Mesenchymal stem cell (in vitro differentiated cells and primary cell): Measurements from ENCODE around the gene NDUFB7.
A peak's percentile ranks its signal among the peaks of the same experiment; 100 is the strongest.

ENCODE experiments used
- DNase-seq: peaks from one replicate; pipeline ENCODE4 v3.0.0-alpha.2; 2013
- H2AFZ ChIP-seq: one replicate; pipeline ENCODE4 v1.6.1; 2013; ENCODE audit warnings: low read depth, mild to moderate bottlenecking, control low read depth, inconsistent platforms, low read length, moderate library complexity
- H2AK5ac ChIP-seq: 2 replicates; pipeline ENCODE4 v1.6.1; 2013; ENCODE audit warnings: low read length, moderate library complexity, mild to moderate bottlenecking, inconsistent platforms; ENCODE audit not compliant: severe bottlenecking
- H2BK120ac ChIP-seq: one replicate; pipeline ENCODE4 v1.6.1; 2013; ENCODE audit warnings: low read depth, mild to moderate bottlenecking, inconsistent platforms, low read length, moderate library complexity
- H2BK12ac ChIP-seq, 2 experiments: one replicate each; pipeline ENCODE4 v1.6.1; 2013; ENCODE audit warnings: inconsistent platforms in 2 of 2, low read length in 2 of 2, mild to moderate bottlenecking in 2 of 2, moderate library complexity in 2 of 2, control low read depth in 1 of 2
- H2BK15ac ChIP-seq: one replicate; pipeline ENCODE4 v1.6.1; 2013; ENCODE audit warnings: mild to moderate bottlenecking, low read depth, inconsistent platforms; ENCODE audit not compliant: poor library complexity, severe bottlenecking
- H2BK5ac ChIP-seq: 2 replicates; pipeline ENCODE4 v1.6.1; 2013; ENCODE audit warnings: low read depth, mild to moderate bottlenecking, low read length, control low read depth, inconsistent platforms; ENCODE audit not compliant: poor library complexity, severe bottlenecking
- H3K14ac ChIP-seq, 2 experiments: one replicate each; pipeline ENCODE4 v1.6.1; 2013; ENCODE audit warnings: inconsistent platforms in 2 of 2, low read length in 2 of 2, control low read depth in 1 of 2, mild to moderate bottlenecking in 1 of 2, moderate library complexity in 1 of 2
- H3K18ac ChIP-seq, 2 experiments: one replicate each; pipeline ENCODE4 v1.6.1; 2013; ENCODE audit warnings: inconsistent platforms in 2 of 2, low read length in 2 of 2, control low read depth in 1 of 2, low read depth in 1 of 2, mild to moderate bottlenecking in 1 of 2
- H3K23ac ChIP-seq, 2 experiments: one replicate each; pipeline ENCODE4 v1.6.1; 2013; ENCODE audit warnings: inconsistent platforms in 2 of 2, low read length in 2 of 2, mild to moderate bottlenecking in 2 of 2, moderate library complexity in 2 of 2, control low read depth in 1 of 2
- H3K27ac ChIP-seq: 2 replicates; pipeline ENCODE4 v1.5.1; 2013; ENCODE audit warnings: mild to moderate bottlenecking, moderate library complexity, low read length, control low read depth, inconsistent platforms; ENCODE audit not compliant: poor library complexity, severe bottlenecking
- H3K27me3 ChIP-seq, 2 experiments: 2 replicates each; pipeline versions ENCODE4 v1.6.1 to v1.7.0; 2013; ENCODE audit warnings: low read length in 2 of 2, mild to moderate bottlenecking in 2 of 2, moderate library complexity in 2 of 2, control low read depth in 1 of 2, inconsistent platforms in 1 of 2; ENCODE audit not compliant: control insufficient read depth in 1 of 2, insufficient read depth in 1 of 2
- H3K36me3 ChIP-seq, 2 experiments: 2 replicates each; pipeline versions ENCODE4 v1.6.1 to v1.7.0; 2013; ENCODE audit warnings: low read length in 2 of 2, control low read depth in 1 of 2, inconsistent platforms in 1 of 2, low read depth in 1 of 2, mild to moderate bottlenecking in 1 of 2; ENCODE audit not compliant: insufficient read depth in 2 of 2, control insufficient read depth in 1 of 2
- H3K4ac ChIP-seq, 2 experiments: one replicate each; pipeline ENCODE4 v1.6.1; 2013; ENCODE audit warnings: inconsistent platforms in 2 of 2, low read length in 2 of 2, mild to moderate bottlenecking in 2 of 2, moderate library complexity in 2 of 2, control low read depth in 1 of 2, low read depth in 1 of 2
- H3K4me1 ChIP-seq: 2 replicates; pipeline ENCODE4 v1.6.1; 2013; ENCODE audit warnings: low read depth, low read length, control low read depth; ENCODE audit not compliant: control insufficient read depth, insufficient read depth
- H3K4me2 ChIP-seq: 2 replicates; pipeline ENCODE4 v1.6.1; 2013; ENCODE audit warnings: low read length, mild to moderate bottlenecking, inconsistent platforms; ENCODE audit not compliant: poor library complexity, severe bottlenecking
- H3K4me3 ChIP-seq, 2 experiments: 2 replicates each; pipeline versions ENCODE4 v1.5.1 to v1.7.0; 2013; ENCODE audit warnings: low read length in 2 of 2, mild to moderate bottlenecking in 2 of 2, control low read depth in 1 of 2, low read depth in 1 of 2; ENCODE audit not compliant: insufficient read depth in 1 of 2
- H3K79me1 ChIP-seq: replicated peaks from 2 replicates; pipeline ENCODE4 v1.6.1; 2013; ENCODE audit warnings: mild to moderate bottlenecking, control low read depth, low read length, inconsistent platforms; ENCODE audit not compliant: poor library complexity, severe bottlenecking
- H3K9ac ChIP-seq: 2 replicates; pipeline ENCODE4 v1.7.0; 2013; ENCODE audit warnings: mild to moderate bottlenecking, low read length, moderate library complexity
- H3K9me3 ChIP-seq: 2 replicates; pipeline ENCODE4 v1.7.0; 2013; ENCODE audit warnings: mild to moderate bottlenecking, low read length; ENCODE audit not compliant: control insufficient read depth
- H4K8ac ChIP-seq: one replicate; pipeline ENCODE4 v1.6.1; 2013; ENCODE audit warnings: inconsistent platforms, mild to moderate bottlenecking, low read length, moderate library complexity
- H4K91ac ChIP-seq: one replicate; pipeline ENCODE4 v1.6.1; 2013; ENCODE audit warnings: mild to moderate bottlenecking, low read length, inconsistent platforms
- WGBS: methylation state at CpG from one replicate; pipeline ENCODE4 v1.1.7; 2013; ENCODE audit warnings: mixed read lengths; 5-methylcytosine and 5-hydroxymethylcytosine counted together

NDUFB7 gene

DNA sequence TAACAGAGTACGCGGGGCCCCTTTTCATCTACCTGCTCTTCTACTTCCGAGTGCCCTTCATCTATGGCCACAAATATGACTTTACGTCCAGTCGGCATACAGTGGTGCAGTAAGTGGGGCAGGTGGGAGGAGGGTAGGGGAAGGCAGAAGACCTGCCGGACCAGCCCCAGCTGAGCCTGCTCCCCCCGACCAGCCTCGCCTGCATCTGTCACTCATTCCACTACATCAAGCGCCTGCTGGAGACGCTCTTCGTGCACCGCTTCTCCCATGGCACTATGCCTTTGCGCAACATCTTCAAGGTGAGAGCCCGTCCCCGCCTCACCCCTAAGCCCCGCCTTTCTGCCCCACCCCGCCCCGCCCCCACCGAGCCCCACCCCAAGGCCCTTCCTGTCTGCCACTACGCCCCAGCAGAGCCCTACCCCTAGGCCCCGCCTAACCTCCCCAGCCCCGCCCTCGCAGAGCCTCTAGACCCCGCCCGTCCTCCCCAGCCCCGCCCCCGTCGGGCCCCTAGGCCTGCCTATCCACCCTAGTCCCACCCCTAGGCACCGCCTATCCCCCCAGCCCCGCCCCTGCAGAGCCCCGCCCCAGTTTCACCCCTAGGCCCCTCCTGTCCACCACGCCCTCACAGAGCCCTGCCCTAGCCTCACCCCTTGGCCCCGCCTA lies 7.7 kb downstream of the NDUFB7 start:
- no peak overlapping the region for H2BK15ac ChIP-seq
- H3K4ac ChIP-seq: no peak overlapping the region
- H3K9ac ChIP-seq: no peak overlapping the region
- no peak overlapping the region for H3K14ac ChIP-seq
- no peak overlapping the region for H2BK120ac ChIP-seq
- H4K8ac ChIP-seq: peak overlapping the region; percentile 32
- WGBS: 84% methylated on average over 18 of the region's 33 CpGs
- H3K79me1 ChIP-seq: peaks cover 48% of the 10 kb centered on the region
- H3K4me1 ChIP-seq: peaks cover 41% of the 10 kb centered on the region
- no peak overlapping the region for H2AK5ac ChIP-seq
- no peak overlapping the region for H2BK12ac ChIP-seq
- no peak overlapping the region for H3K18ac ChIP-seq
- no peak overlapping the region for H2BK5ac ChIP-seq
- no peaks in the 10 kb centered on the region for H3K9me3 ChIP-seq
- no peak overlapping the region for H3K27ac ChIP-seq
- no peak overlapping the region for H3K4me2 ChIP-seq
- peaks cover 18 to 65% of the 10 kb centered on the region in 2 experiments for H3K36me3 ChIP-seq
- no peak overlapping the region for H3K23ac ChIP-seq
- no peak overlapping the region for H3K4me3 ChIP-seq
- H3K27me3 ChIP-seq: no peaks in the 10 kb centered on the region
- no peak for DNase-seq
- H2AFZ ChIP-seq: no peak overlapping the region
- H4K91ac ChIP-seq: no peak overlapping the region

DNA sequence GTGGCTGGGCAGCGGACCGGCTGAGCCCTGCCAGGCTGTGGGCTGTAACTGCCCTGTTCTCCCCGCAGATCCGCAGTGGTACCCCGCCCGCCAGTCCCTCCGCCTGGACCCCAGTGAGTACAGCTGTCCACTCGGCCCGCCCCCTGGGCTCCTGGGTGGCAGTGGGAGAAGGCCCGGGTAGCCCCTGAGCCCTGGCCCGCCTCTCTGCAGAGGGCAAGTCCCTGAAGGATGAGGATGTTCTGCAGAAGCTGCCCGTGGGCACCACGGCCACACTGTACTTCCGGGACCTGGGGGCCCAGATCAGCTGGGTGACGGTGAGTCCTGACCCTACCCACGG lies 8.3 kb downstream of the NDUFB7 start:
- no peak for DNase-seq
- no peak overlapping the region for H2BK5ac ChIP-seq
- H2BK15ac ChIP-seq: no peak overlapping the region
- H2BK120ac ChIP-seq: no peak overlapping the region
- H3K4ac ChIP-seq: no peak overlapping the region
- peaks cover 18 to 60% of the 10 kb centered on the region in 2 experiments for H3K36me3 ChIP-seq
- no peaks in the 10 kb centered on the region for H3K27me3 ChIP-seq
- H3K23ac ChIP-seq: no peak overlapping the region
- H4K8ac ChIP-seq: no peak overlapping the region
- peaks cover 44% of the 10 kb centered on the region for H3K4me1 ChIP-seq
- no peak overlapping the region for H3K9ac ChIP-seq
- no peaks in the 10 kb centered on the region for H3K9me3 ChIP-seq
- H2AFZ ChIP-seq: no peak overlapping the region
- no peak overlapping the region for H2BK12ac ChIP-seq
- 98% methylated on average over 16 of the region's 16 CpGs for WGBS
- H3K4me2 ChIP-seq: no peak overlapping the region
- no peak overlapping the region for H3K18ac ChIP-seq
- no peak overlapping the region for H3K27ac ChIP-seq
- H3K79me1 ChIP-seq: peaks cover 47% of the 10 kb centered on the region
- H3K14ac ChIP-seq: no peak overlapping the region
- no peak overlapping the region for H2AK5ac ChIP-seq
- H3K4me3 ChIP-seq: no peak overlapping the region
- H4K91ac ChIP-seq: no peak overlapping the region

DNA sequence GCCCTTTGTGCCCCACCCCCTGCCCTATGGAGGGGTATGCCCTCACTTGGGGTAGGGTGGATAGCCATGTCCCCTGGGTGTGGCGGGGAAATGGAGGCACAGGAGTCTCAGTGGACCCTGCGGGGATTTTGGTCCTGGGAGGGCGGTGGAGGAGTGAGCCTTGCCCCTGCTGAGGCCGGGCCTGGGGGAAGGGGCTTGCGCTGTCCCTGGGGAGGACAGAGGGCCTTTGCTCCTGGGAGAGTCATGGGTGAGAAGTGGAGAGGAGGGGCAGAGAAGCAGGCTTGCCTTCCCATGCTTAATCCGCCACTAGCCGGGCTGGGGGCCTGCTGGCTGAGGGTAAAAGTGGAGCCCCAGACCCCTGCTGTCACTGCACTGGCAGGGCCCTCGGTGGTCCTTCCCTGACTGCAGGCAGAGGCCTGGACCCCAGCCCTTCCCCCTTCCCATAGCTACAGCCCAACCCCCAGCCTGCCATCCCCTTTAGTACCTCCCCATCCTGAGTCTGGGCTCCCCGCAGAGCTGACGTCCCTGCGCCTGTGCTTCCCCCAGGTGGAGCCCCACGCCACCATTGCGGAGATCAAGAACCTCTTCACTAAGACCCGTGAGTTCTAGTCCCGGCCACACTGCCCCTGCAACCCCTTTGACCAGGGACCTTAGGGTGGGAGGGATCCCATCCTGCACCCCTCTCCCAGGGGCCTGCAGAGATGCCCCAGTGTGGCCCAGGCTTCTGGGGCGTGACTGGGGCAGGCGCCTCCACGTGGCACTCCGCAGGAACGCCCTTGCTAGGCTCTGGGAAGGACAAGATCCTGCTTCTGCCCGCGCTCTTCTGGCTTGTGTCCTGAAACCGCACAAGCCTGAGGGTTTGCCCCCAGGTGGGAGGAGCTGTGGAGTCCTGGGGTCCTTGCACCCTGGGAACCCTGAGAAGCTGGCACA lies 8.9 kb downstream of the NDUFB7 start:
- Histone ChIP-seq H3K4me1 (peaks cover 50% of the 10 kb centered on the region), H3K23ac (no peak overlapping the region), H2BK5ac (no peak overlapping the region), H2BK120ac (no peak overlapping the region), H3K27me3 (no peaks in the 10 kb centered on the region), H3K4ac (no peak overlapping the region), H4K91ac (no peak overlapping the region), H2AK5ac (peak overlapping the region; percentile 81), H3K9me3 (no peaks in the 10 kb centered on the region), H3K79me1 (peaks cover 43% of the 10 kb centered on the region), H4K8ac (no peak overlapping the region), H3K36me3 (peaks cover 18 to 55% of the 10 kb centered on the region in 2 experiments), H3K9ac (peak overlapping the region; percentile 84), H2AFZ (no peak overlapping the region), H3K4me2 (no peak overlapping the region), H3K4me3 (no peak overlapping the region), H3K14ac (no peak overlapping the region), H2BK15ac (peak overlapping the region; percentile 26), H2BK12ac (no peak overlapping the region), H3K18ac (no peak overlapping the region), H3K27ac (no peak overlapping the region)
- DNase-seq: no peak
- whole genome bisulfite sequencing: 84% methylated on average over 23 of the region's 23 CpGs

DNA sequence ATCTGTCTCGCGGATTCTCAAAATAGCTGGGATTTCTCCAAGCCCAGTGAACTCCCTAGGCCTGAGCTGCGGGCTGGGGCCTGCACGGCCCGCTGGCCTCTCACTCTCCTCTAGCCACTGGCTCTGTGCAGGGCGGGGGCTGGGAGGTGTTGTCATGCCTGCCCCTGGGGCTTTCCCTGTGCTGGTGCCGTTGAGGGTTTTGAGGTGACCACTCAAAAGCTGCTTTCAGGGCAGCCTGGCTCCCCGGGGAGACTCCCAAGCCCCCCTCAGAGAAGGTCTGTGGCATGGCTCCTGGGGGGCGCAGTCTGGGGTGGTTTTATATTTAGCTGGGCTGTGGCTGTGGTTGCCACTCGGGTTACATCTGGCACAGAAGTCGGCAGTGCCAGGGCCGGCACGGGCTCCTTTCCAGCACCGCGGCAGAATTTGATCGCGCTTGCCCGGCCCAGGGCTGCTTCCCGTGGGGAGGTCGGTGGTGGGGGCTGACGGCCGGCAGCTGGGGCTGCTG lies 10.0 kb downstream of the NDUFB7 start:
- H2BK120ac ChIP-seq: no peak overlapping the region
- H3K79me1 ChIP-seq: peaks cover 42% of the 10 kb centered on the region
- no peak overlapping the region for H2BK5ac ChIP-seq
- DNase-seq: peak; percentile 25
- H2AK5ac ChIP-seq: peak overlapping the region; percentile 81
- no peak overlapping the region for H3K4me2 ChIP-seq
- peak overlapping the region in 1 of 2 experiments; percentile 75 for H3K4ac ChIP-seq
- H3K36me3 ChIP-seq: peaks cover 13 to 46% of the 10 kb centered on the region in 2 experiments
- peaks cover 50% of the 10 kb centered on the region for H3K4me1 ChIP-seq
- H3K27me3 ChIP-seq: no peaks in the 10 kb centered on the region
- H3K4me3 ChIP-seq: no peak overlapping the region
- H3K18ac ChIP-seq: peak overlapping the region in 1 of 2 experiments; percentile 5
- H2BK15ac ChIP-seq: no peak overlapping the region
- peak overlapping the region; percentile 84 for H3K9ac ChIP-seq
- no peak overlapping the region for H2BK12ac ChIP-seq
- WGBS: 80% methylated on average over 22 of the region's 22 CpGs
- peak overlapping the region; percentile 71 for H3K27ac ChIP-seq
- no peak overlapping the region for H3K14ac ChIP-seq
- peak overlapping the region; percentile 66 for H4K91ac ChIP-seq
- no peaks in the 10 kb centered on the region for H3K9me3 ChIP-seq
- no peak overlapping the region for H2AFZ ChIP-seq
- H3K23ac ChIP-seq: peak overlapping the region in 1 of 2 experiments; percentile 29
- peak overlapping the region; percentile 66 for H4K8ac ChIP-seq
